GM18517 (cell line): ENCODE results near the gene EHMT1.
"Not testable (repeated sequence)": the region's sequence is repeated elsewhere in the genome, so short reads cannot be mapped to it uniquely, and the experiment has no call there.

Experiments used
- ATAC-seq: cut with Tn5 transposase; IDR thresholded peaks from one replicate; pipeline ENCODE4 v1.9.1; 2021; ENCODE audit warnings: mild to moderate bottlenecking, moderate library complexity; ENCODE audit not compliant: unreplicated experiment

Gene EHMT1

GRCh38 chr9:137614631-137615386 lies 4.0 kb upstream of the EHMT1 start:
- no peak for ATAC-seq

DNA sequence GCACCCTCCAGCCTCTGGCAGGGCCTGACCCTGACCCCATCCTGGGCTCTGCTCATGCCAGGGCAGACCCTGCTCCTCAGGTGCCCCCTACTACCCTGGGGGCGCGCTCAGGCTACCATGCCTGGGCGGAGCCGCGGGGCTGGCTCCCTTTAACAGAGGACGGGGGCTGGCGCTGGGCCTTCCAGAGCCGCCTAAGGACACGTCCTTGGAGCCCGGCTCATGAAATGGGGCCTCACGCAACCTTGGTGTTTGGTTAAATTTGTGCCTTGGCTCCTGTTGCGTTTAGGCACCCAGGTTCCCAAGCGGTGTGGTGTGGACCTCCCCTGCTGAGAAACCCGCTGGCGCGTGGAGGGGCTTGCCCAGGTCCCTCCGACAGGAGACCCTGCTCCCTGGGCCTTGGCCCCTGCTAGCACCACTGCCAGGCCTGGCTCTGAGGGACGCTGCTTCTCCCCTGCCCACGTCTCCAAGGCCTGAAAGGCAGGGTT lies 3.4 kb upstream of the EHMT1 start:
- no peak for ATAC-seq

DNA sequence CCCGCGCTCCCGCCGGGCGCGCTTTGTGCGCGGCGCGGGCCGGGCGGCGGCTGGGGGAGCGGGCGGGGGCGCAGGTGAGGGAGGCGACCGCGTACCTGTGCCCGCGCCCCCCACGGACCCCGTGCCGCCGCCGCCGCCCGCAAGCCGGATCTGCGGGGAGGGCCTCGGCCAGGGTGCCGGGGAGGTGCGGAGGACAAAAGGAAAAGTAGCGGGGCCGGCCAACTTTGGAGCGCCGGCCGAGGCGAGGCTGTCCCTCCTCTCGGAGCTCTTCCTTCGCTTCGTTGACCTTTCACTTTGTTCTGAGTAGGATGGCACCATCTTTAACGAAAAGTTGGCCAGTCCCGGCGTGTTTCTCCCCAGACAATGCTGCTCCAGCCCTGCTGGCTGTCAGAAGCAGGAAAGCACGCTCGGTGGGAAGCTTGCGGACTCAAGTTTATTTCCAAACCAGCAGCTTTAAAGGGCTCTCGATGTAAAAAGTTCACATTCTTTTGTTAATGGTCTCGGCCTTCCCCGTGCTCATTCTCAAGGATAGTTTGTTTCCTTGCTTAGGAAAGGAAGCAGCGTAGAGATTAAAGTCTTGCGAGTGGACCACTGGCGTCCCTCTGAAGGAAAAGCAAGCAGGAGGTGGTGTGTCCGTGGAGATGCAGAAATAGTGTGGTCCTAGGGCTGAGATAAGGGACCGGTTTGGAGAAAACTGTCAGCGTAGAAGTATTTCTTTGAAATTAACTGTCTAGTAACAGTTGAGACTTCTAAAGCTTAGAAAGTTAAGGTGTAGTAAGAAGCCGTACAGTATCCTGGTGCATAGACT lies 639 bp downstream of the EHMT1 start:
- no peak for ATAC-seq

DNA sequence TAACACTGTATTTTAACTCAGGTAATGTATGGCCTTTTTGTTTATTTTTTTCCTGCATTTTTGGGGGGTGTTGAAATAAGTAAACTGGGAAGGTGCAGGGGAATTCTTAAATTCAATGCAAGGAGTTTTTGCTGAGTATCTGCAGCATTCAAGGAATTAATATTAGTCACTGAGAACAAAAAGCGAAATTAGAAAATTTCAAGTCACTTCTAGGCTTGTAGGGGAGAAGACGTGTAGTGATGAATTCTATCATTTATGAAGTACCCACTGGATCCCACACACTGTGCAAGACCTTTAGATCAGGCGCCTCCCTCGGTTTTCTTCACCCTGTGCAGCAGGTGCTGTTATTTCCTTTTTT lies 1.2 kb downstream of the EHMT1 start:
- no peak for ATAC-seq

GRCh38 chr9:137620581-137620980 lies 1.8 kb downstream of the EHMT1 start:
- no peak for ATAC-seq

- no peak for ATAC-seq
These were observed 2.4 kb downstream of the EHMT1 start for GRCh38 chr9:137621131-137621757.

- ATAC-seq = not testable (repeated sequence)
These were observed 3.4 kb downstream of the EHMT1 start for GRCh38 chr9:137622211-137622610.

DNA sequence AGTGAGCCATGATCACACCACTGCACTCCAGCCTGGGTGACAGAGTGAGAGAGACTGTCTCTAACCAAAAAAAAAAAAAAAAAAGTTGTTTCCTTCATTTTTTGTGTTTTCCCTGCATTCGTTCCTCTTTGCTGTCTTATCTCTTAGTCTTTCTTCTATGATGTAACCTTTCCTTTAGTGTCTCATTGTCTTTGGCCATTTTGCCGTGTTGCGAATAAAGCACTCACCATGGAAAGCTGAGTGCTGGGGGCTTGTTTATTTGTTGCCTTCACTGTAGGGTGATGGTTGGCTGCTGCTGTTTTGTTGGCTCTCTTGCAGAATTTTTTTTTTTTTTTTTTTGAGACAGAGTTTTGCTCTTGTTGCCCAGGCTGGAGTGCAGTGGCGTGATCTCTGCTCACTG lies 7.7 kb downstream of the EHMT1 start:
- no peak for ATAC-seq

- ATAC-seq = not testable (repeated sequence)
These were observed 8.6 kb downstream of the EHMT1 start for GRCh38 chr9:137627406-137627805.

DNA sequence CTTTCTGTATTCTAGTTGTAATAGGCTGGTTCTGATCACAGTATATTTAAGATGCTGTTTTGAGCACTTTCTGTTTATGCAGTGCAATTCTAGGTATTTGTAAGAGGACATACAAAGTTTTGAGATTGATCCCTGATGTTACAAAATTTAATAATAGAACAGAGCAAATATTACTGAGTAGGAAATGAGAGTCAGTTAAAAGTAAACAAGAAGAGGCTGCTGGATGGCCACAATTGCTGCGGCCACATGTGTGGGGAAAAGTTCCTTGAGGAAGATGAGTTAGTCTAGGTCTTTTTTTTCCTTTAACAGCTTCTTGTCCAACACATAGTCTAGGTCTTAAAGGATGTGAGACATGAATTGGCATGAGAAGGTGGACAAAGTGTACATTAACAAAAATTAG lies 11.3 kb downstream of the EHMT1 start:
- ATAC-seq = no peak

DNA sequence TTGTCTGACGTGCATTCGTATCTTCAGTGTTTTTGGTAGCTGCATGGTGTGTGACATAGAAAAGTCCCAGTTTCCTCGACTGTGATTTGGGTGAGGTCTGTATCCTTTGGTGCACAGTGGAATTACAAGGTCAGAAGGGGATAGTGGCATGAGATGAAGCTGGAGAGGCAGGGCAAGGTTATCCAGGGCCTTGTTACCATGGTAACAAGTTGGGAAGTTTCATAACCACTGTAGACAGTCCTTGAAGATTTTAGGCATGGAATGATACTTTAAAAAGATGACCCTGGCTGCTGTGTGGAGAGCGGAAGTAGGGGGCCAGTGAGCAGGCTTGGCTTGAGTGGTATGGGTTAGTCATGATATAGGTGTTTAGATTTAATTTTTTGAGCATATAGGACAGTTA lies 11.9 kb downstream of the EHMT1 start:
- ATAC-seq = no peak

- no peak for ATAC-seq
These were observed 12.8 kb downstream of the EHMT1 start for GRCh38 chr9:137631345-137632229.

- no peak for ATAC-seq
These were observed 13.7 kb downstream of the EHMT1 start for GRCh38 chr9:137632230-137633161.

DNA sequence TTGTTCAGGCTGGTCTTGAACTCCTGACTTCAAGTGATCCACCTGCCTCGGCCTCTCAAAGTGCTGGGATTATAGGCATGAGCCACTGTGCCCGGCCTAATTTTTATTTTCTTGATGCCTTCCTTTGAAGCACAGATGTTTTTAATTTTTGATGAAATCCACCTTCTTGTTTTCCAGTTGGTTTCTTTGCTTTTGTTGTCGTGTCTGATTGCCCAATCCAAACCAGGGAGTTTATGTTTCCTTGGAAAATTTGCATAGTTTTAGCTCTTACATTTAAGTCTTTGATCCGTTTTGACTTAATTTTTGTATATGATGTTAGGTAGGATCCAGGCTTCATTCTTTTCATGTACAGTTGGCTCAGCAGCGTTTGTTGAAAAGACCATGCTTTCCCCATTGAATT lies 15.2 kb downstream of the EHMT1 start:
- ATAC-seq = no peak

DNA sequence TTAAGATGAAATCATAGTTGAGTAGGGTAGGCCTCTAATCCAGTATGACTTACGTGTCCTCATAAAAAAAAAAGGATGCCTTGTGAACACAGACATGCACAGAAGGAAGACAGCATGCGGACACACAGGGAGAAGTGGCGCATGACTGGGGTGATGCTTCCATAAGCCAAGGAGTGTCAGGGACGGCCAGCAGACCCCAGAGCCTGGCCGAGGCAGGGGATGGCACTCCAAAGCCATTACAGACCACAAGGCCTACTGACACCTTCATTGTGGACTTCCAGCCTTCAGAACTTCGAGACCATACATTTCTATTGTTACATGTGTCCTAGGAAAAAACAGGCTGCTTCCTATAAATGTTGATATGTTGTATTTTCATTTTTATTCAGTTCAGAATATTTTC lies 19.9 kb downstream of the EHMT1 start:
- ATAC-seq = no peak

- peak; percentile 84 for ATAC-seq
These were observed 20.7 kb downstream of the EHMT1 start for GRCh38 chr9:137639303-137640051.

DNA sequence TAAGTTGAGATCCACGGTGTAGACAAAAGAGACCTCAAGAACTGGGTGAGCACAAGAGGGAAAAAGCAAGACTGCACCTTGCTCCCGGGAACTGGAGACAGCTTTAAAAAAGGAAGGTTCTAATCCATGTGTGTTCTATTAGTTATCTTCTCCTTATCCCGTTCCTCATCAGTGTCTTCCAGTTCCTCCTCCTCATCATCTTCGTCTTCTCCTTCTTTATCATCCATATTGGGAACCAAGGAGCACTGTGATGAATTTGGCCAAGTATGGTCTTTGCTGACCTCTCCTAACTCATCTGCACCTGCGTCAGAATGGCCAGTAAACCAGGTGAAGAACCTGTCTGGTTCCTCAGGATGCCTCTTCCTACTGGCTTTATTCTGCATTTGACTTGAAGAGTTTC lies 22.1 kb downstream of the EHMT1 start:
- ATAC-seq = no peak

DNA sequence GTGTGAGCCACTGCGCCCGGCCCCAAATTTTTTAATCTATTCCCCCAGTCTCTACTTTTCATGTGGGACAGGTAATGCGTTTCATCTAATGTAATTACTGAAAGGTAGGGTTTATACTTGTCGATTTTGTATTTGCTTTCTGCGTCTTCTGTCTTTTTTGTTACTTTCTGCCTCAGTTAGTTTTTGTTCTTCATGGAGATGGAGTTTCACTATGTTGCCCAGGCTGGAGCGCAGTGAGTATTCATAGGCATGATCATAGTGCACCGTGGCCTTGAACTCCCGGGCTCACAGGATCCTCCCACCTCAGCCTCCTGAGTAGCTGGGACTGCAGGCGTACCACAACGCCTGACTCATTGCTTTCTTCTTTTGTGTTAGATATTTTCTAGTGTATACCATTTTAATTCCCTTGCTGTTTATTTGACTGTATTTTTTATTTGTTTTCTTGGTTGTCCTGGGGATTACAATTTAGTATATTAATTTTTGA lies 23.4 kb downstream of the EHMT1 start:
- ATAC-seq = no peak

DNA sequence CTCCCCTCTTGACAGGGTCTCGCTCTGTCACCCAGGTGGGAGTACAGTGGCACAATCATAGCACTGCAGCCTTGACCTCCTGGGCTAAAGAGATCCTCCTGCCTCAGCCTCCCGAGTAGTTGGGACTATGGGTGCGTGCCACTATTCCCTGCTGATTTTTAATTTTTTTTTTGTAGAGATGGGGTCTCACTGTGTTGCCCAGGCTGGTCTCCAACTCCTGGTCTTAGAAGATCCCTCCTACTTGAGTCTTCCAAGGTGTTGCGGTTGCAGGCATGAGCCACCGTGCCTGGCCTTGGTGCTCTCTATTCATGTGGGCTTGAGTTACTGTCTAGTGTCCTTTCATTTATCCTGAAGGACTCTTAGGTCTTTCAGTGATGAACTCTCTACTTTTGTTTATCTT lies 24.1 kb downstream of the EHMT1 start:
- no peak for ATAC-seq
